ENCODE measurements around the gene MLXIPL. TPM values are rescaled to one million over a fixed set of nuclear protein-coding genes. Genes with fewer than 3 reads are reported as not detected.

Gene MLXIPL
- total RNA-seq, result 0.80 and 1.1 TPM in 2 replicates
- long read RNA-seq, result 0 reads

DNA sequence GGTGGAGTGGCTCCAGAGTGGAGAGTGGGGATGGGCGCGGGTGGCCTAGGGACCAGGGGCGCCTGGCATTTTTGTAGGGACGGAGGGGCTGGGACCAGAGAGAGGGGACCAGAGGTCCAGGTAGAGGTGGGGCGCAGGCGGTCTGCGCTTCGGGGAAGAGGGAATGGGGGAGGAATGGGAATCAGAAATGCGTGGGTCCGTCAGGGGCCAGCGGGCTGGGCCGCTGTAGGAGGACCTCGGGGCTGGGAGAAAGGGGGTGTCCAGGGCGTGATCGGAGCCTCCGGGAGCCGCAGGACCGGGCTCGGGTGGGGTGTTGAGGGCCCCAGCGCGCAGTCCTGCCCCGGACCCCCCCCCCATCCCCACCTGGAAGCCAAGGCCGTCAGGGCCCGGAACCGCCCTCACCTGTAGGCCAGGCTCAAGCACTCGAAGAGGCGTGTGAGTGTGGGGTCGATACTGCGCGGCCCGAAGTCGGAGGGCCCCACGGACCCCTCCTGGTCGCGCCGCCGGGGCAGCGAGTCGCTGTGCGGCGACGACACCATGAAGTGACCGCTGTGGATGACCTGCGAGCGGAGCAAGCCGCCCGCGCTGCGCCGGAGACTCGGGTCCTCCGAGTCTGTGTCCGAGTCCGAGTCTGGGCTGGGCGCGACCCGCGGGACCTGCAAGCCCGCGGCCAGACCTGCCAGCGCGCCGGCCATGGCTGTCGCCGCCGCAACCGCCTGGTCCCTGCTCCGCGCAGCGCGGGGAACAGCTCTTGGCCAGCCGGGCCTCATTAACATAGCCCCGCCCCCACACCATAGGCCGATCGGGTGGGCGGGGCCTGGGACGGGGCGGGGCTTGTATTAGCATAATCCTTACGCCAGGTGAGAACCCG is at the start of gene MLXIPL:
TSS of gene MLXIPL (minus strand) at position 725 of the 871 bp plus-strand sequence. CDS start at position 695, 30 bp downstream.
- H3K4me3 Mint-ChIP-seq, result peak within 1 kb of the TSS; percentile 70
- peak; percentile 72 for DNase-seq (ENCODE audit: low read depth, low spot score)
- TF ChIP-seq, protein P1, sequence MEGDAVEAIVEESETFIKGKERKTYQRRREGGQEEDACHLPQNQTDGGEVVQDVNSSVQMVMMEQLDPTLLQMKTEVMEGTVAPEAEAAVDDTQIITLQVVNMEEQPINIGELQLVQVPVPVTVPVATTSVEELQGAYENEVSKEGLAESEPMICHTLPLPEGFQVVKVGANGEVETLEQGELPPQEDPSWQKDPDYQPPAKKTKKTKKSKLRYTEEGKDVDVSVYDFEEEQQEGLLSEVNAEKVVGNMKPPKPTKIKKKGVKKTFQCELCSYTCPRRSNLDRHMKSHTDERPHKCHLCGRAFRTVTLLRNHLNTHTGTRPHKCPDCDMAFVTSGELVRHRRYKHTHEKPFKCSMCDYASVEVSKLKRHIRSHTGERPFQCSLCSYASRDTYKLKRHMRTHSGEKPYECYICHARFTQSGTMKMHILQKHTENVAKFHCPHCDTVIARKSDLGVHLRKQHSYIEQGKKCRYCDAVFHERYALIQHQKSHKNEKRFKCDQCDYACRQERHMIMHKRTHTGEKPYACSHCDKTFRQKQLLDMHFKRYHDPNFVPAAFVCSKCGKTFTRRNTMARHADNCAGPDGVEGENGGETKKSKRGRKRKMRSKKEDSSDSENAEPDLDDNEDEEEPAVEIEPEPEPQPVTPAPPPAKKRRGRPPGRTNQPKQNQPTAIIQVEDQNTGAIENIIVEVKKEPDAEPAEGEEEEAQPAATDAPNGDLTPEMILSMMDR (conservative IDR thresholded peaks at IDR 0.05), result no peak
- H3K27ac Mint-ChIP-seq (ENCODE audit: unreplicated experiment), result no peak within 1 kb of the TSS
- H3K9me3 Mint-ChIP-seq, result no peaks in the 10 kb centered on the region
- H3K4me1 Mint-ChIP-seq, result no peaks in the 10 kb centered on the region
- H3K36me3 Mint-ChIP-seq (ENCODE audit: low read depth), result no peaks in the 10 kb centered on the region
- H3K27me3 Mint-ChIP-seq (ENCODE audit: low read depth), result peaks cover 83% of the 10 kb centered on the region

DNA sequence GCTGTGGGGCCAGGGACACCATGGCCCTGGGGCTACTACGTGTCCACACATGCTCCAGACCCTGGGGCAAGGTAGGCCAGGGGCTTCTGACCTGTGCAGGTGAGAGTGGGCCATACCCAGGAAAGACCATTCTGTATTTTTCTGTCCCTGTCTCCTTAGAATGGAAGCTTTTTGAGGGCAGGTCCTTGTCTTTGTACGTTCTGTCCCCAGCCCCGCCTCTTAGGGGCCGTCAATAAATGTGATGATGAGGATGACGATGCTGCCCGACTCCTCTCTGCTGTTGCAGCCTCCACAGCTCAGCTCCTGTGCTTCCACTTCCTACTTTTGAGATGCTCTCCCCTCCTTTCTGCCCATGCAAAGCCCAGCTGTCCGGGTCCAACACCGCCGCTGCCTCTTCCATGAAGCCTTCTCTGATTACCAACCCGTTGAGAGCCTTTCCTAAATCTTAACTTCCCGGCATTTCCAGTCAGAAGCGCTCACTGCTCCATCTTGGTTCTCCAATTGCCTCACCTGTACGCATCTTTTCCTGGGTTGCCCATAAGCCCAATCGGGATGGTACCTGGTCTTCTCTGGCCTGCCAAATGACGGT is 47.6 kb upstream of the MLXIPL start:
- Mint-ChIP-seq H3K4me1 (peaks cover 12% of the 10 kb centered on the region), H3K9me3 (no peaks in the 10 kb centered on the region), H3K36me3 (ENCODE audit: low read depth) (peaks cover 6% of the 10 kb centered on the region), H3K4me3 (peak overlapping the region; percentile 26), H3K27ac (ENCODE audit: unreplicated experiment) (no peak overlapping the region), H3K27me3 (ENCODE audit: low read depth) (no peaks in the 10 kb centered on the region)
- TF ChIP-seq, protein P1 (conservative IDR thresholded peaks at IDR 0.05), result no peak
- DNase-seq (ENCODE audit: low read depth, low spot score), result no peak

DNA sequence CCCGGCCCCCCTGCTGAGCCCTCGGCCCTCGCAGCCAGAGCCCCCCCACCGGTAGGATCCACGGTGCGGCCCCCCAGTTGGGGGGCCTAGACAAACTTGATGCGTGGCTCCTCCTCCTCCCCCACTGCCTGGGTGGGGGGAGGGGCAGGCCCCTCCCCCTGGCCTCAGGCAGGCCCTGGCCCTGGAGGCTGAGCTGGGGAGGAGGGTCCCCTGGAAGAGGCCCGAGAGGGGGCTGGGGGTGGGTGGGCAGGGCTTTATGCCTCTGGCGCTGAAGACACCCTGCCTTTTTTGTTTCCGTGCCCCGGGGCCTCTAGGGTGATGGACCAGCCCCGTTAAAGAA is 47.0 kb upstream of the MLXIPL start:
- no peaks in the 10 kb centered on the region for H3K27me3 Mint-ChIP-seq (ENCODE audit: low read depth)
- H3K4me1 Mint-ChIP-seq, result peaks cover 12% of the 10 kb centered on the region
- no peaks in the 10 kb centered on the region for H3K9me3 Mint-ChIP-seq
- TF ChIP-seq, protein P1 (conservative IDR thresholded peaks at IDR 0.05), result no peak
- no peak overlapping the region for H3K27ac Mint-ChIP-seq (ENCODE audit: unreplicated experiment)
- DNase-seq (ENCODE audit: low read depth, low spot score), result no peak
- H3K4me3 Mint-ChIP-seq, result no peak overlapping the region
- peaks cover 6% of the 10 kb centered on the region for H3K36me3 Mint-ChIP-seq (ENCODE audit: low read depth)

GRCh38 chr7:73669858-73670385 is 45.6 kb upstream of the MLXIPL start:
- Mint-ChIP-seq H3K4me1 (peaks cover 20% of the 10 kb centered on the region), H3K4me3 (peak overlapping the region; percentile 81), H3K9me3 (no peaks in the 10 kb centered on the region), H3K27me3 (ENCODE audit: low read depth) (peaks cover 3% of the 10 kb centered on the region), H3K27ac (ENCODE audit: unreplicated experiment) (no peak overlapping the region), H3K36me3 (ENCODE audit: low read depth) (peaks cover 6% of the 10 kb centered on the region)
- TF ChIP-seq, protein P1 (conservative IDR thresholded peaks at IDR 0.05), result no peak
- no peak for DNase-seq (ENCODE audit: low read depth, low spot score)

DNA sequence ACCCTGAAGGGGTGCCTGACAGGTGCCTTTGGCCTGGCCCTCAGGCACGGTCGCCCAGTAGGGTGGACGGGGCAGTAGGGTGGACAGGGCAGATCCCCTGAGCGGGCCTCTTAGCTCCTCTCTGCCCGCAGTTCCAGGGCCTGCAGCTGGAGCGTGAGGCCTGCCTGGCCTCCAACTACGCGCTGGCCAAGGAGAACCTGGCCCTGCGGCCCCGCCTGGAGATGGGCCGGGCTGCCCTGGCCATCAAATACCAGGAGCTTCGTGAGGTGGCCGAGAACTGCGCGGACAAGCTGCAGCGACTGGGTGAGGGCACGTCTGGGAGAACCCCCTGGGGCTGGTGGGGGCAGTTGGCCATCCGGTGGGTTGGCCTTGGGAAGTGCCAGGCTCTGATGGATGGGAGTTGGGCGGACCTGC is 45.0 kb upstream of the MLXIPL start:
- Mint-ChIP-seq H3K27ac (ENCODE audit: unreplicated experiment) (no peak overlapping the region), H3K36me3 (ENCODE audit: low read depth) (peaks cover 6% of the 10 kb centered on the region), H3K9me3 (no peaks in the 10 kb centered on the region), H3K27me3 (ENCODE audit: low read depth) (peaks cover 5% of the 10 kb centered on the region), H3K4me1 (peaks cover 25% of the 10 kb centered on the region), H3K4me3 (peak overlapping the region; percentile 94)
- DNase-seq (ENCODE audit: low read depth, low spot score), result no peak
- TF ChIP-seq, protein P1 (conservative IDR thresholded peaks at IDR 0.05), result no peak

Data from neural crest cell (in vitro differentiated cells).